Transverse colon (tissue), 4 donors: ENCODE results near the gene NEU2. TPM values are rescaled to one million over a fixed set of nuclear protein-coding genes. Genes with fewer than 3 reads are reported as not detected.

Source experiments
- DNase-seq: peaks from one replicate; pipeline ENCODE4 v3.0.0-alpha.2; 2019
- H3K27ac ChIP-seq, 4 donors: fragments of 200-600 bp; sonication (generic); 2 replicates each; pipeline ENCODE4 v1.5.1; 2016 to 2018; ENCODE audit warnings: inconsistent platforms in 4 of 4
- H3K27me3 ChIP-seq: fragments of 200-600 bp; sonication (generic); 2 replicates; pipeline ENCODE4 v1.5.1; 2017; ENCODE audit warnings: inconsistent platforms
- H3K36me3 ChIP-seq, 4 donors: fragments of 200-600 bp; sonication (generic); 2 replicates each; pipeline ENCODE4 v1.5.1; 2017 to 2019; ENCODE audit warnings: inconsistent platforms in 4 of 4
- H3K4me1 ChIP-seq, 4 donors: fragments of 200-600 bp; sonication (generic); 2 replicates each; pipeline ENCODE4 v1.5.1; 2017 to 2020; ENCODE audit warnings: inconsistent platforms in 4 of 4
- H3K4me3 ChIP-seq, 4 donors: fragments of 200-600 bp; sonication (generic); 1 replicate in 1 of 4; 2 replicates in 3 of 4; pipeline versions ENCODE4 v1.5.1 to v1.6.1; 2017 to 2019; ENCODE audit warnings: inconsistent platforms in 4 of 4
- H3K9me3 ChIP-seq, 2 donors: fragments of 200-600 bp; sonication (generic); 2 replicates each; pipeline ENCODE4 v1.5.1; 2017 to 2019; ENCODE audit warnings: inconsistent platforms in 2 of 2
- CTCF ChIP-seq, 5 experiments: fragments of 200-600 bp in 3 of 5; fragments of 450-650 bp in 2 of 5; sonication (generic) in 3 of 5; IDR thresholded peaks; 1 replicate in 2 of 5; 2 replicates in 3 of 5; pipeline ENCODE4 v1.5.1; 2016 to 2017; ENCODE audit warnings: antibody characterized with exemption in 5 of 5, inconsistent platforms in 3 of 5, mild to moderate bottlenecking in 2 of 5, moderate library complexity in 1 of 5
- EP300 ChIP-seq: sonication (generic); formaldehyde crosslinking; IDR thresholded peaks from one replicate; pipeline ENCODE4 v1.6.1; 2017; ENCODE audit warnings: antibody characterized with exemption, low read depth
- POLR2A ChIP-seq: fragments of 450-650 bp; IDR thresholded peaks from one replicate; pipeline ENCODE4 v1.6.1; 2016; ENCODE audit warnings: antibody characterized with exemption, mild to moderate bottlenecking, moderate library complexity
- POLR2AphosphoS5 ChIP-seq, 3 donors: sonication (generic); formaldehyde crosslinking; IDR thresholded peaks; one replicate each; pipeline ENCODE4 v1.6.1; 2016; ENCODE audit warnings: antibody characterized with exemption in 3 of 3
- WGBS, 2 donors: methylation state at CpG; one replicate each; pipeline ENCODE4 v1.1.5; 2018; ENCODE audit warnings: low coverage in 1 of 2; 5-methylcytosine and 5-hydroxymethylcytosine counted together
- in situ Hi-C, 4 donors: fragments of 200-750 bp; cut with MboI; loops; one replicate each; pipeline versions ENCODE4 v1.15.0 to v1.15.1; 2017; ENCODE audit warnings: low sequenced_read_pairs in 3 of 4, low pct_ligation_motif_present in 1 of 4, low pct_unique_long_range_greater_than_20kb in 1 of 4
- intact Hi-C: fragments of 100-400 bp; cut with DNase I; formaldehyde crosslinking; loops from one replicate; pipeline ENCODE4 v1.15.1; 2023; ENCODE audit warnings: low total_unique reads
- total RNA-seq, 4 donors: library from RNA; depleted of rRNA; stranded (reverse); fragments of >200 nt; gene quantifications; one replicate each; pipeline ENCODE4 v1.1.0, GENCODE V29; 2016

The NEU2 gene
- total RNA-seq, 4 donors from 2014 or later: 0.41 TPM; not detected in 3

GRCh38 chr2:233033672-233034071 is 1.2 kb downstream of the NEU2 start:
- no peaks in the 10 kb centered on the region for H3K27me3 ChIP-seq
- 70 to 100% methylated on average over 1 to 9 of the region's 9 CpGs for WGBS, 2 donors
- no peak overlapping the region for H3K27ac ChIP-seq
- intact Hi-C loops (no loop called here), in situ Hi-C loops (loop anchor here in 1 of 4 donors (25.0 kb wide), 1 partner anchor 171 kb away; the partner anchor contains the start of gene SNORC)
- TF ChIP-seq CTCF (IDR thresholded peaks at IDR 0.05) (no peak), EP300 (no peak), POLR2AphosphoS5 (IDR thresholded peaks at IDR 0.05) (no peak), POLR2A (no peak)
- no peaks in the 10 kb centered on the region for H3K4me1 ChIP-seq
- no peak overlapping the region for H3K4me3 ChIP-seq
- no peaks in the 10 kb centered on the region for H3K36me3 ChIP-seq
- no peaks in the 10 kb centered on the region for H3K9me3 ChIP-seq
- DNase-seq: no peak

- Histone ChIP-seq H3K27ac (no peak overlapping the region), H3K4me1 (no peaks in the 10 kb centered on the region), H3K4me3 (no peak overlapping the region), H3K9me3 (no peaks in the 10 kb centered on the region), H3K36me3 (no peaks in the 10 kb centered on the region), H3K27me3 (no peaks in the 10 kb centered on the region)
- TF ChIP-seq CTCF (IDR thresholded peaks at IDR 0.05) (no peak), POLR2AphosphoS5 (IDR thresholded peaks at IDR 0.05) (no peak)
- intact Hi-C loops: no loop called here
- no peak for DNase-seq
- 94% methylated on average over 37 of the region's 37 CpGs; no CpG with 5 or more reads in 1 of the 2 donors for WGBS, 2 donors
- in situ Hi-C loops: loop anchor here in 1 of 4 donors (25.0 kb wide), 1 partner anchor 172 kb away; the partner anchor contains the start of gene SNORC
These were observed 1.8 kb downstream of the NEU2 start for GRCh38 chr2:233034091-233034882.

- in situ Hi-C loops: loop anchor here in 1 of 4 donors (25.0 kb wide), 1 partner anchor 173 kb away; the partner anchor contains the start of gene SNORC
- Histone ChIP-seq H3K4me1 (no peaks in the 10 kb centered on the region), H3K27ac (no peak overlapping the region), H3K9me3 (no peaks in the 10 kb centered on the region), H3K36me3 (no peaks in the 10 kb centered on the region), H3K27me3 (no peaks in the 10 kb centered on the region), H3K4me3 (no peak overlapping the region)
- DNase-seq: no peak
- intact Hi-C loops: no loop called here
- 95 to 96% methylated on average over 10 to 23 of the region's 23 CpGs for WGBS, 2 donors
- TF ChIP-seq EP300 (no peak), CTCF (IDR thresholded peaks at IDR 0.05) (no peak)
These were observed 3.1 kb downstream of the NEU2 start for GRCh38 chr2:233035426-233036161.

- no peak for DNase-seq
- H3K9me3 ChIP-seq: no peaks in the 10 kb centered on the region
- H3K27ac ChIP-seq: no peak overlapping the region
- 90 to 91% methylated on average over 2 to 12 of the region's 12 CpGs for WGBS, 2 donors
- H3K4me3 ChIP-seq: no peak overlapping the region
- no peaks in the 10 kb centered on the region for H3K4me1 ChIP-seq
- intact Hi-C loops (no loop called here), in situ Hi-C loops (loop anchor here in 1 of 4 donors (25.0 kb wide), 1 partner anchor 174 kb away; the partner anchor contains the start of gene SNORC)
- H3K27me3 ChIP-seq: no peaks in the 10 kb centered on the region
- TF ChIP-seq POLR2AphosphoS5 (IDR thresholded peaks at IDR 0.05) (no peak), POLR2A (no peak), CTCF (IDR thresholded peaks at IDR 0.05) (no peak)
- no peaks in the 10 kb centered on the region for H3K36me3 ChIP-seq
These were observed 3.8 kb downstream of the NEU2 start for GRCh38 chr2:233036162-233036838.
